Aorta (tissue), 5 donors: ENCODE data around the gene TACO1. TPM values are rescaled to one million over a fixed set of nuclear protein-coding genes. Genes with fewer than 3 reads are reported as not detected.

ENCODE experiments used
- ATAC-seq: fragments of 200-7000 bp; cut with Tn5 transposase; one replicate; pipeline ENCODE4 v1.9.1; 2022; ENCODE audit warnings: moderate library complexity; ENCODE audit not compliant: low FRiP score
- DNase-seq, 2 donors: peaks; one replicate each; pipeline ENCODE4 v3.0.0-alpha.2; 2020
- H3K27ac ChIP-seq, 2 donors: one replicate each; pipeline ENCODE4 v1.5.1; 2013; ENCODE audit warnings: low read length in 2 of 2, mild to moderate bottlenecking in 2 of 2, moderate library complexity in 2 of 2, control low read depth in 1 of 2, inconsistent platforms in 1 of 2, low read depth in 1 of 2
- H3K27me3 ChIP-seq, 2 donors: one replicate each; pipeline ENCODE4 v1.6.1; 2013; ENCODE audit warnings: control low read depth in 1 of 2, low read length in 1 of 2, mild to moderate bottlenecking in 1 of 2, moderate library complexity in 1 of 2; ENCODE audit not compliant: insufficient read depth in 2 of 2, control insufficient read depth in 1 of 2
- H3K36me3 ChIP-seq, 2 donors: one replicate each; pipeline ENCODE4 v1.6.1; 2013; ENCODE audit warnings: control low read depth in 1 of 2, low read length in 1 of 2, mild to moderate bottlenecking in 1 of 2; ENCODE audit not compliant: insufficient read depth in 2 of 2, control insufficient read depth in 1 of 2
- H3K4me1 ChIP-seq, 2 donors: one replicate each; pipeline ENCODE4 v1.6.1; 2013; ENCODE audit warnings: low read length in 2 of 2, control low read depth in 1 of 2, mild to moderate bottlenecking in 1 of 2, moderate library complexity in 1 of 2; ENCODE audit not compliant: insufficient read depth in 2 of 2, control insufficient read depth in 1 of 2
- H3K4me3 ChIP-seq, 2 donors: one replicate each; pipeline ENCODE4 v1.5.1; 2013; ENCODE audit warnings: low read length in 2 of 2, control low read depth in 1 of 2, mild to moderate bottlenecking in 1 of 2
- H3K9me3 ChIP-seq: one replicate; pipeline ENCODE4 v1.6.1; 2013; ENCODE audit warnings: mild to moderate bottlenecking, low read length; ENCODE audit not compliant: control insufficient read depth
- WGBS, 2 donors: extraction: QIAGEN DNeasy Blood & Tissue Kit; methylation state at CpG; one replicate each; pipeline ENCODE4 v1.1.7; 2013; 5-methylcytosine and 5-hydroxymethylcytosine counted together
- intact Hi-C, 2 donors: fragments of 100-400 bp; cut with DNase I; formaldehyde crosslinking; loops; one replicate each; pipeline versions ENCODE4 v1.14.2 to v1.15.0; 2022
- polyA plus RNA-seq, 2 donors: library from polyadenylated mRNA; stranded (reverse); fragments of 200-250 nt; gene quantifications; one replicate each; pipeline ENCODE4 v1.2.3, GENCODE V29; 2013
- total RNA-seq, 2 donors: library from RNA; stranded (reverse); fragmentation: NEBNext Ultra II Directional; extraction: Animal tissue kit (Norgen Biotek cat#: 25700); gene quantifications; one replicate each; pipeline ENCODE4 v1.2.1, GENCODE V29; 2021
- donor health status: healthy with polysubstance abuse.
- donor health status: Bipolar disorder and iron deficiency.
- donor health status: DM: no; HTN: no; CAD: no.
- donor health status: DM: no; HTN: no; CAD: no.
- donor health status: DM: yes; HTN: yes; CAD: no.

Gene TACO1
- total and polyA plus RNA-seq, 4 donors, result 10.8 to 17.5 (median 12.0) TPM

- ATAC-seq, result no peak
- intact Hi-C loops, result loop anchor here in 1 of 2 donors (10.0 kb wide), 1 partner anchor 907 kb away; no protein-coding TSS in a partner anchor
These were observed 10.7 kb downstream of the TACO1 start for GRCh38 chr17:63611354-63611753.

GRCh38 chr17:63613663-63614062 is 13.0 kb downstream of the TACO1 start:
- ATAC-seq (no peak), DNase-seq (no peak)
- H3K4me1 ChIP-seq, result no peaks in the 10 kb centered on the region
- intact Hi-C loops, result loop anchor here in 1 of 2 donors (2.0 to 10.0 kb wide), 2 partner anchors 189 to 909 kb away; no protein-coding TSS in a partner anchor
- H3K4me3 ChIP-seq, result no peak overlapping the region
- H3K36me3 ChIP-seq, result no peaks in the 10 kb centered on the region
- H3K27ac ChIP-seq, result no peak overlapping the region
- no peaks in the 10 kb centered on the region for H3K9me3 ChIP-seq
- WGBS, 2 donors, result 88 to 89% methylated on average over 2 of the region's 2 CpGs
- H3K27me3 ChIP-seq, result no peaks in the 10 kb centered on the region

More at GRCh38 chr17:63611354-63611753, 10.7 kb downstream of the TACO1 start:
- WGBS, 2 donors, result 80 to 83% methylated on average over 3 of the region's 3 CpGs
- no peaks in the 10 kb centered on the region for H3K9me3 ChIP-seq
- DNase-seq, result no peak
- H3K4me3 ChIP-seq, result no peak overlapping the region
- H3K27me3 ChIP-seq, result no peaks in the 10 kb centered on the region
- H3K36me3 ChIP-seq, result peaks cover 0 to 10% of the 10 kb centered on the region in 2 donors
- no peak overlapping the region for H3K27ac ChIP-seq
- no peaks in the 10 kb centered on the region for H3K4me1 ChIP-seq

- Histone ChIP-seq H3K9me3 (no peaks in the 10 kb centered on the region), H3K27ac (peak overlapping the region in 1 of 2 donors; percentile 77), H3K4me3 (peak overlapping the region; percentile 10), H3K4me1 (peaks cover 0 to 5% of the 10 kb centered on the region in 2 donors), H3K36me3 (no peaks in the 10 kb centered on the region), H3K27me3 (no peaks in the 10 kb centered on the region)
- 5 to 6% methylated on average over 10 of the region's 10 CpGs for WGBS, 2 donors
- intact Hi-C loops, result loop anchor here in 1 of 2 donors (5.0 kb wide), 1 partner anchor 76 kb away; no protein-coding TSS in a partner anchor
- ATAC-seq (no peak), DNase-seq (no peak)
These were observed 20.6 kb downstream of the TACO1 start for GRCh38 chr17:63621229-63621683.

- Histone ChIP-seq H3K27ac (peak within 1 kb of the TSS; percentile 34 to 77), H3K27me3 (no peaks in the 10 kb centered on the region), H3K36me3 (no peaks in the 10 kb centered on the region), H3K9me3 (no peaks in the 10 kb centered on the region), H3K4me3 (peak within 1 kb of the TSS; percentile 74 to 93), H3K4me1 (peaks cover 2 to 5% of the 10 kb centered on the region in 2 donors)
- peak; percentile 98 for ATAC-seq
- DNase-seq, result peak; percentile 98 to 100
- 0 to 1% methylated on average over 69 to 75 of the region's 75 CpGs for WGBS, 2 donors
- intact Hi-C loops, result loop anchor here in 1 of 2 donors (5.0 kb wide), 1 partner anchor 75 kb away; no protein-coding TSS in a partner anchor
These were observed 21.2 kb downstream of the TACO1 start, which contains the start of gene MAP3K3 for GRCh38 chr17:63621684-63622573. Gene MAP3K3 (plus strand): TSS chr17:63622417. CDS start chr17:63622760, 343 bp downstream.

- peak overlapping the region; percentile 74 to 93 for H3K4me3 ChIP-seq
- no peaks in the 10 kb centered on the region for H3K9me3 ChIP-seq
- H3K4me1 ChIP-seq, result peaks cover 2 to 5% of the 10 kb centered on the region in 2 donors
- no peaks in the 10 kb centered on the region for H3K36me3 ChIP-seq
- H3K27me3 ChIP-seq, result no peaks in the 10 kb centered on the region
- intact Hi-C loops, result loop anchor here in 1 of 2 donors (5.0 kb wide), 1 partner anchor 75 kb away; no protein-coding TSS in a partner anchor
- peak overlapping the region; percentile 34 to 73 for H3K27ac ChIP-seq
- peak; percentile 86 to 91 for DNase-seq
- WGBS, 2 donors, result 0 to 1% methylated on average over 58 to 100 of the region's 100 CpGs
- peak; percentile 1 for ATAC-seq
These were observed 22.1 kb downstream of the TACO1 start for GRCh38 chr17:63622574-63623390.

GRCh38 chr17:63623786-63624530 is 23.3 kb downstream of the TACO1 start:
- H3K27me3 ChIP-seq, result no peaks in the 10 kb centered on the region
- H3K36me3 ChIP-seq, result no peaks in the 10 kb centered on the region
- peaks cover 2 to 5% of the 10 kb centered on the region in 2 donors for H3K4me1 ChIP-seq
- intact Hi-C loops, result loop anchor here in 1 of 2 donors (5.0 kb wide), 1 partner anchor 73 kb away; no protein-coding TSS in a partner anchor
- no peaks in the 10 kb centered on the region for H3K9me3 ChIP-seq
- ATAC-seq (no peak), DNase-seq (no peak)
- 49 to 51% methylated on average over 7 of the region's 7 CpGs for WGBS, 2 donors
- H3K27ac ChIP-seq, result no peak overlapping the region
- H3K4me3 ChIP-seq, result peak overlapping the region in 1 of 2 donors; percentile 93

- 73 to 84% methylated on average over 1 of the region's 1 CpG for WGBS, 2 donors
- Histone ChIP-seq H3K36me3 (no peaks in the 10 kb centered on the region), H3K27me3 (no peaks in the 10 kb centered on the region), H3K4me1 (peaks cover 2 to 5% of the 10 kb centered on the region in 2 donors), H3K9me3 (no peaks in the 10 kb centered on the region), H3K4me3 (no peak overlapping the region), H3K27ac (no peak overlapping the region)
- no peak for DNase-seq
- intact Hi-C loops, result loop anchor here in 1 of 2 donors (5.0 kb wide), 1 partner anchor 73 kb away; no protein-coding TSS in a partner anchor
- ATAC-seq, result no peak
These were observed 23.8 kb downstream of the TACO1 start for GRCh38 chr17:63624531-63624880.
